Endodermal cell (in vitro differentiated cells): ENCODE measurements around the gene MPP1. TPM values are rescaled to one million over a fixed set of nuclear protein-coding genes. Genes with fewer than 3 reads are reported as not detected.

Source experiments
- DNase-seq: peaks from one replicate; pipeline ENCODE4 v3.0.0-alpha.2; 2017
- H3K27ac ChIP-seq: 2 replicates; pipeline ENCODE4 v1.5.1; 2013; ENCODE audit warnings: mild to moderate bottlenecking, low read depth, low read length, moderate library complexity
- H3K27me3 ChIP-seq: 2 replicates; pipeline ENCODE4 v1.6.1; 2013; ENCODE audit warnings: mild to moderate bottlenecking, low read length, moderate library complexity; ENCODE audit not compliant: insufficient read depth, control insufficient read depth, poor library complexity, severe bottlenecking
- H3K36me3 ChIP-seq: 2 replicates; pipeline ENCODE4 v1.7.0; 2013; ENCODE audit warnings: mild to moderate bottlenecking, low read length, moderate library complexity; ENCODE audit not compliant: control insufficient read depth, insufficient read depth
- H3K4me1 ChIP-seq: one replicate; pipeline ENCODE4 v1.7.0; 2013; ENCODE audit warnings: low read length; ENCODE audit not compliant: control insufficient read depth, insufficient read depth
- H3K4me3 ChIP-seq: 2 replicates; pipeline ENCODE4 v1.5.1; 2013; ENCODE audit warnings: mild to moderate bottlenecking, low read length, moderate library complexity
- H3K9ac ChIP-seq: 2 replicates; pipeline ENCODE4 v1.6.1; 2013; ENCODE audit warnings: mild to moderate bottlenecking, low read length, moderate library complexity; ENCODE audit not compliant: poor library complexity, severe bottlenecking; ENCODE audit errors: extremely low read depth
- H3K9me3 ChIP-seq: 2 replicates; pipeline ENCODE4 v1.6.1; 2013; ENCODE audit warnings: mild to moderate bottlenecking, low read length, moderate library complexity; ENCODE audit not compliant: control insufficient read depth
- H3K27ac Mint-ChIP-seq: 2 replicates; pipeline ENCODE4 v1.8.0; 2020; ENCODE audit warnings: mixed read lengths
- H3K27me3 Mint-ChIP-seq: 2 replicates; pipeline ENCODE4 v1.8.0; 2021; ENCODE audit warnings: mild to moderate bottlenecking, mixed read lengths; ENCODE audit not compliant: insufficient read depth
- H3K36me3 Mint-ChIP-seq: 2 replicates; pipeline ENCODE4 v1.8.0; 2020; ENCODE audit warnings: low read depth, mixed read lengths
- H3K4me1 Mint-ChIP-seq: 2 replicates; pipeline ENCODE4 v1.8.0; 2020; ENCODE audit warnings: mixed read lengths
- H3K4me3 Mint-ChIP-seq: 2 replicates; pipeline ENCODE4 v1.8.0; 2020; ENCODE audit warnings: mild to moderate bottlenecking, moderate library complexity, mixed read lengths
- H3K9me3 Mint-ChIP-seq: 2 replicates; pipeline ENCODE4 v1.8.0; 2020; ENCODE audit warnings: mild to moderate bottlenecking, mixed read lengths
- WGBS, 2 experiments: methylation state at CpG; one replicate each; pipeline versions ENCODE4 v1.1.5 to v1.1.7; 2013; ENCODE audit warnings: missing lambda C conversion rate in 2 of 2, mixed read lengths in 1 of 2; ENCODE audit not compliant: insufficient coverage in 1 of 2, insufficient read length in 1 of 2; 5-methylcytosine and 5-hydroxymethylcytosine counted together
- total RNA-seq, 2 donors: library from RNA; stranded (reverse); fragmentation: NEBNext Ultra II Directional in 1 of 2; extraction: Animal tissue kit (Norgen Biotek cat#: 25700) in 1 of 2; gene quantifications; 2 replicates in 1 of 2; 3 replicates in 1 of 2; pipeline ENCODE4 v1.2.1, GENCODE V29; 2021
- TF ChIP-seq, protein P1 (sequence below): fragments of 200-600 bp; sonication (generic); conservative IDR thresholded peaks from 2 replicates; pipeline ENCODE4 v1.5.0; 2021; ENCODE audit warnings: antibody characterized with exemption, mild to moderate bottlenecking

The MPP1 gene
- total RNA-seq, 2 donors from 2014 or later: 13.7 to 15.7 TPM

DNA sequence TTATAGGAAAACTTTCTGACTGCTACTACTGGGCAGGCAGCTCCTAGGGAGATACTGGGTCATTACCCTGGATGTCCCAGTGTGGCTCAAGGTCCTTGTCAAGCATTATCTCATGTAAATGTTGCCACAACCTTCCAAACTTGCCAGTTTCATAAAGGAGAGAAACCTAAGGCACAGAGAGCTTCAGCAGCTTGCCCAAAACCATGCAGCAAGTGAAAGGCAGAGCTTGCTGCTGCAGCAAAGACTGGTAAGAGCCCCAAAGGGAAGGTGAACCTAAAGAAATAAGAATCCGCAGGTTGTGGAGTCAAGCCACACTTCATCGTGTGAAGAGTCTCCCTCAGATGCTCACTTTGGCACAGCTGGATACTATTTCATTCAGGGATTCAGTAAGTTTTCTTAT is 2.3 kb downstream of the MPP1 start:
- H3K27me3 ChIP-seq: no peaks in the 10 kb centered on the region
- H3K9ac ChIP-seq: no peak overlapping the region
- Mint-ChIP-seq H3K9me3 (peaks cover 46% of the 10 kb centered on the region), H3K4me3 (no peak overlapping the region), H3K4me1 (peaks cover 29% of the 10 kb centered on the region), H3K27me3 (peaks cover 19% of the 10 kb centered on the region), H3K36me3 (no peaks in the 10 kb centered on the region), H3K27ac (no peak overlapping the region)
- H3K4me1 ChIP-seq: peaks cover 7% of the 10 kb centered on the region
- TF ChIP-seq, protein P1, sequence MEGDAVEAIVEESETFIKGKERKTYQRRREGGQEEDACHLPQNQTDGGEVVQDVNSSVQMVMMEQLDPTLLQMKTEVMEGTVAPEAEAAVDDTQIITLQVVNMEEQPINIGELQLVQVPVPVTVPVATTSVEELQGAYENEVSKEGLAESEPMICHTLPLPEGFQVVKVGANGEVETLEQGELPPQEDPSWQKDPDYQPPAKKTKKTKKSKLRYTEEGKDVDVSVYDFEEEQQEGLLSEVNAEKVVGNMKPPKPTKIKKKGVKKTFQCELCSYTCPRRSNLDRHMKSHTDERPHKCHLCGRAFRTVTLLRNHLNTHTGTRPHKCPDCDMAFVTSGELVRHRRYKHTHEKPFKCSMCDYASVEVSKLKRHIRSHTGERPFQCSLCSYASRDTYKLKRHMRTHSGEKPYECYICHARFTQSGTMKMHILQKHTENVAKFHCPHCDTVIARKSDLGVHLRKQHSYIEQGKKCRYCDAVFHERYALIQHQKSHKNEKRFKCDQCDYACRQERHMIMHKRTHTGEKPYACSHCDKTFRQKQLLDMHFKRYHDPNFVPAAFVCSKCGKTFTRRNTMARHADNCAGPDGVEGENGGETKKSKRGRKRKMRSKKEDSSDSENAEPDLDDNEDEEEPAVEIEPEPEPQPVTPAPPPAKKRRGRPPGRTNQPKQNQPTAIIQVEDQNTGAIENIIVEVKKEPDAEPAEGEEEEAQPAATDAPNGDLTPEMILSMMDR: no peak
- H3K36me3 ChIP-seq: no peaks in the 10 kb centered on the region
- no peak overlapping the region for H3K27ac ChIP-seq
- 84% methylated on average over 2 of the region's 2 CpGs; no CpG with 5 or more reads in 1 of the 2 experiments for WGBS, 2 experiments
- peaks cover 11% of the 10 kb centered on the region for H3K9me3 ChIP-seq
- no peak overlapping the region for H3K4me3 ChIP-seq
- no peak for DNase-seq

DNA sequence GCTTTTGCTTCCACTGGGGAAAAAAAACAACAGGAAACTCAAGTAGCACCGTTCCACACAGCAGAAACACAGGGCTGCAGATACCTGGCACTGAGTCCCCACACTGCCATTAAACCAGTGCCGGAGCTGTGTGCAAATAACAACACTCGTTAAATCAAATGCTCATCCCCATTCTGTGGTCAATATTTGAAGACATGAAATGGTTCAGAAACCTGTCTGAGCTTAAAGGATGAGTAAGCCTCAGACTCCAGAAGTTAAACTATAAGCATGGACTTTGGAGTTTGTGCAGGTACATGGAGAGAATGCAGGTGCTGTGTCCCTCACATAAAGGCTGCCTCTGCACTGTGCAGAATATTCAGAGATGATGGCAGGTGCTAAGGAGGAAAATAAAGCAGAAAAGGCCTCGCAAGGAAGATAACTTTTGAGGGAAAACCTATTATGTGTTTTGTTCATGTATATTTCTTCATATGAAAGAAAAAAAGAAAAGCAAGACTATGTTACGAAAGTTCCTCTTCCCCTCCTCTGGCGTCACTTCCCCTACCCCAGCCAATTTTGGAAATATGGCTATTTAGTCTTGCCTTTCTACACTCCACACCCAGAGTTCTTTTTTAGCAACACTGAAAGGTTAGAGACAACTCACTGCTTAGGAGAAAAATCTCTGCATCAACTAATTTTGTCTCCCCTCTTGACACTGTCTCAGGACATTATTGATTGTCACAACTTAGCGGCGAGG is 4.6 kb downstream of the MPP1 start:
- Histone ChIP-seq H3K4me1 (peaks cover 7% of the 10 kb centered on the region), H3K36me3 (no peaks in the 10 kb centered on the region), H3K27me3 (no peaks in the 10 kb centered on the region), H3K4me3 (no peak overlapping the region), H3K9me3 (no peaks in the 10 kb centered on the region), H3K9ac (no peak overlapping the region), H3K27ac (no peak overlapping the region)
- peaks cover 35% of the 10 kb centered on the region for H3K9me3 Mint-ChIP-seq
- no peaks in the 10 kb centered on the region for H3K36me3 Mint-ChIP-seq
- peaks cover 30% of the 10 kb centered on the region for H3K4me1 Mint-ChIP-seq
- H3K27me3 Mint-ChIP-seq: peaks cover 19% of the 10 kb centered on the region
- no peak overlapping the region for H3K4me3 Mint-ChIP-seq
- H3K27ac Mint-ChIP-seq: no peak overlapping the region
- WGBS, 2 experiments: 90 to 100% methylated on average over 1 to 8 of the region's 8 CpGs
- no peak for DNase-seq
- TF ChIP-seq, protein P1: no peak

- H3K9me3 Mint-ChIP-seq: peaks cover 35% of the 10 kb centered on the region
- H3K27ac Mint-ChIP-seq: no peak overlapping the region
- H3K9ac ChIP-seq: no peak overlapping the region
Observed at GRCh38 chrX:154799556-154800348, 5.5 kb downstream of the MPP1 start.

More at GRCh38 chrX:154799556-154800348, 5.5 kb downstream of the MPP1 start:
- Histone ChIP-seq H3K27ac (peak overlapping the region; percentile 70), H3K36me3 (no peaks in the 10 kb centered on the region), H3K4me3 (no peak overlapping the region), H3K4me1 (peaks cover 7% of the 10 kb centered on the region), H3K9me3 (no peaks in the 10 kb centered on the region), H3K27me3 (no peaks in the 10 kb centered on the region)
- peaks cover 18% of the 10 kb centered on the region for H3K27me3 Mint-ChIP-seq
- H3K36me3 Mint-ChIP-seq: no peaks in the 10 kb centered on the region
- TF ChIP-seq, protein P1: no peak
- DNase-seq: peak; percentile 67
- H3K4me1 Mint-ChIP-seq: peaks cover 30% of the 10 kb centered on the region
- H3K4me3 Mint-ChIP-seq: no peak overlapping the region
- WGBS, 2 experiments: 27% methylated on average over 9 of the region's 9 CpGs; no CpG with 5 or more reads in 1 of the 2 experiments
